GM23338 (cell line): ENCODE measurements around the gene RAB22A. TPM values are rescaled to one million over a fixed set of nuclear protein-coding genes. Genes with fewer than 3 reads are reported as not detected.

ENCODE experiments used
- ATAC-seq: fragments of 200-7000 bp; cut with Tn5 transposase; 3 replicates; pipeline ENCODE4 v1.9.1; 2020
- DNase-seq: peaks from one replicate; pipeline ENCODE4 v3.0.0-alpha.2; 2015; ENCODE audit warnings: low spot score
- H2AFZ ChIP-seq: fragments of 200-600 bp; sonication (generic); 2 replicates; pipeline ENCODE4 v1.8.0; 2016; ENCODE audit warnings: antibody characterized with exemption, mild to moderate bottlenecking, moderate library complexity
- H3F3A ChIP-seq: fragments of 200-600 bp; sonication (generic); replicated peaks from 2 replicates; pipeline ENCODE4 v1.8.0; 2017; ENCODE audit warnings: antibody characterized with exemption, mixed run types, low read depth
- H3K27ac ChIP-seq: fragments of 200-600 bp; sonication (generic); 2 replicates; pipeline ENCODE4 v1.6.1; 2016; ENCODE audit warnings: low read depth
- H3K27me3 ChIP-seq: fragments of 200-600 bp; sonication (generic); 2 replicates; pipeline ENCODE4 v1.8.0; 2016; ENCODE audit warnings: mild to moderate bottlenecking, mixed run types, moderate library complexity; ENCODE audit not compliant: insufficient read depth
- H3K36me3 ChIP-seq: fragments of 200-600 bp; sonication (generic); 2 replicates; pipeline ENCODE4 v1.8.0; 2016; ENCODE audit warnings: mild to moderate bottlenecking; ENCODE audit not compliant: insufficient read depth
- H3K4me1 ChIP-seq: fragments of 200-600 bp; sonication (generic); 2 replicates; pipeline ENCODE4 v1.8.0; 2016; ENCODE audit warnings: mild to moderate bottlenecking, moderate library complexity; ENCODE audit not compliant: insufficient read depth
- H3K4me2 ChIP-seq: fragments of 200-600 bp; sonication (generic); 2 replicates; pipeline ENCODE4 v1.7.1; 2017; ENCODE audit warnings: mixed run types
- H3K4me3 ChIP-seq: fragments of 200-600 bp; sonication (generic); 2 replicates; pipeline ENCODE4 v1.6.1; 2016; ENCODE audit warnings: mixed run types
- H3K79me2 ChIP-seq: fragments of 200-600 bp; sonication (generic); replicated peaks from 2 replicates; pipeline ENCODE4 v1.8.0; 2017; ENCODE audit warnings: mild to moderate bottlenecking; ENCODE audit not compliant: insufficient read depth
- H3K9me2 ChIP-seq: fragments of 200-600 bp; sonication (generic); 2 replicates; pipeline ENCODE4 v1.8.0; 2017; ENCODE audit not compliant: insufficient read depth
- H4K20me1 ChIP-seq: fragments of 200-600 bp; sonication (generic); replicated peaks from 2 replicates; pipeline ENCODE4 v1.8.0; 2017; ENCODE audit warnings: mild to moderate bottlenecking; ENCODE audit not compliant: insufficient read depth
- H3K27ac Mint-ChIP-seq: 2 replicates; pipeline ENCODE4 v1.8.0; 2020; ENCODE audit warnings: inconsistent platforms, mild to moderate bottlenecking, moderate library complexity, mixed read lengths
- H3K27me3 Mint-ChIP-seq: 3 replicates; pipeline ENCODE4 v1.8.0; 2022; ENCODE audit warnings: low read depth, mild to moderate bottlenecking, moderate library complexity, mixed read lengths, inconsistent platforms; ENCODE audit not compliant: insufficient read depth, poor library complexity
- H3K36me3 Mint-ChIP-seq: 3 replicates; pipeline ENCODE4 v1.8.0; 2021; ENCODE audit warnings: low read depth, mild to moderate bottlenecking, inconsistent platforms, moderate library complexity, mixed read lengths
- H3K4me1 Mint-ChIP-seq: 3 replicates; pipeline ENCODE4 v1.8.0; 2020; ENCODE audit warnings: mild to moderate bottlenecking, inconsistent platforms, mixed read lengths
- H3K4me3 Mint-ChIP-seq: 3 replicates; pipeline ENCODE4 v1.8.0; 2021; ENCODE audit warnings: moderate library complexity, mild to moderate bottlenecking, inconsistent platforms, mixed read lengths
- H3K9me3 Mint-ChIP-seq: 3 replicates; pipeline ENCODE4 v1.8.0; 2020; ENCODE audit warnings: moderate library complexity, mild to moderate bottlenecking, inconsistent platforms, mixed read lengths
- EZH2 ChIP-seq: fragments of 200-600 bp; sonication (generic); IDR thresholded peaks from one replicate; pipeline ENCODE4 v1.8.0; 2017; ENCODE audit warnings: antibody characterized with exemption, mild to moderate bottlenecking, low read depth; ENCODE audit not compliant: unreplicated experiment
- REST ChIP-seq: IDR thresholded peaks from one replicate; pipeline ENCODE4 v1.6.1; 2018; ENCODE audit warnings: antibody characterized with exemption; ENCODE audit not compliant: unreplicated experiment
- ZNF462 ChIP-seq: fragments of 250-450 bp; sonication (Bioruptor Pico); IDR thresholded peaks from 2 replicates; pipeline ENCODE4 v1.5.0; 2020; ENCODE audit warnings: mild to moderate bottlenecking, moderate library complexity
- polyA plus RNA-seq: library from polyadenylated mRNA; unstranded; fragments of >200 nt; fragmentation: Nextera tagmentation; extraction: Ambion mirVana; gene quantifications from 2 replicates; pipeline ENCODE4 v1.2.1, GENCODE V29; 2016
- total RNA-seq: library from RNA; depleted of rRNA; stranded (reverse); fragments of >200 nt; shearing (Covaris generic); gene quantifications from 2 replicates; pipeline ENCODE4 v1.2.3, GENCODE V29; 2014

The RAB22A gene
- total and polyA plus RNA-seq, 2 experiments from 2014 or later = 3.3 to 6.8 TPM

- H3K79me2 ChIP-seq = peaks cover 13% of the 10 kb centered on the region
- H3F3A ChIP-seq = no peaks in the 10 kb centered on the region
Measured at GRCh38 chr20:58305061-58305460, 4.5 kb upstream of the RAB22A start.

GRCh38 chr20:58306421-58307261, 2.9 kb upstream of the RAB22A start:
- H3K4me1 ChIP-seq = peaks cover 13% of the 10 kb centered on the region
- no peak for DNase-seq
- no peaks in the 10 kb centered on the region for H3K36me3 ChIP-seq
- Mint-ChIP-seq H3K27me3 (no peaks in the 10 kb centered on the region), H3K4me3 (no peak overlapping the region), H3K27ac (no peak overlapping the region), H3K4me1 (peaks cover 5% of the 10 kb centered on the region), H3K9me3 (no peaks in the 10 kb centered on the region), H3K36me3 (peaks cover 3% of the 10 kb centered on the region; the same call in 2 of the 3 replicates)
- H3K79me2 ChIP-seq = peaks cover 29% of the 10 kb centered on the region
- no peak overlapping the region for H3K4me3 ChIP-seq
- H3K27ac ChIP-seq = no peak overlapping the region
- no peak overlapping the region for H2AFZ ChIP-seq
- ATAC-seq = no peak
- no peak overlapping the region for H3K4me2 ChIP-seq
- no peaks in the 10 kb centered on the region for H3K27me3 ChIP-seq
- no peaks in the 10 kb centered on the region for H3K9me2 ChIP-seq
- H3F3A ChIP-seq = 0 out of 2 replicates have a peak, but pooled peaks cover 2% of the 10 kb centered on the region
- H4K20me1 ChIP-seq = peaks cover 7% of the 10 kb centered on the region; the same call in 1 of the 2 replicates
- TF ChIP-seq ZNF462 (CRISPR knock-in tag) (no peak), EZH2 (no peak)

More at GRCh38 chr20:58305061-58305460, 4.5 kb upstream of the RAB22A start:
- Histone ChIP-seq H3K27me3 (no peaks in the 10 kb centered on the region), H4K20me1 (peaks cover 7% of the 10 kb centered on the region; the same call in 1 of the 2 replicates), H3K4me3 (no peak overlapping the region), H3K4me2 (no peak overlapping the region), H2AFZ (no peak overlapping the region), H3K27ac (no peak overlapping the region), H3K9me2 (no peaks in the 10 kb centered on the region), H3K4me1 (peaks cover 3% of the 10 kb centered on the region), H3K36me3 (no peaks in the 10 kb centered on the region)
- Mint-ChIP-seq H3K4me1 (peaks cover 5% of the 10 kb centered on the region), H3K9me3 (no peaks in the 10 kb centered on the region), H3K4me3 (no peak overlapping the region), H3K27ac (no peak overlapping the region), H3K27me3 (peaks cover 1% of the 10 kb centered on the region), H3K36me3 (peaks cover 5% of the 10 kb centered on the region; the same call in 1 of the 3 replicates)
- DNase-seq (no peak), ATAC-seq (no peak)
- TF ChIP-seq REST = no peak
